ENCODE data around the gene RAET1E. TPM values are rescaled to one million over a fixed set of nuclear protein-coding genes. Genes with fewer than 3 reads are reported as not detected.
A peak's percentile ranks its signal among the peaks of the same experiment; 100 is the strongest.
"Not testable (repeated sequence)": the region's sequence is repeated elsewhere in the genome, so short reads cannot be mapped to it uniquely, and the experiment has no call there.

The RAET1E gene
- total RNA-seq, 1 donor from 2014 or later = 0.23 TPM

DNA sequence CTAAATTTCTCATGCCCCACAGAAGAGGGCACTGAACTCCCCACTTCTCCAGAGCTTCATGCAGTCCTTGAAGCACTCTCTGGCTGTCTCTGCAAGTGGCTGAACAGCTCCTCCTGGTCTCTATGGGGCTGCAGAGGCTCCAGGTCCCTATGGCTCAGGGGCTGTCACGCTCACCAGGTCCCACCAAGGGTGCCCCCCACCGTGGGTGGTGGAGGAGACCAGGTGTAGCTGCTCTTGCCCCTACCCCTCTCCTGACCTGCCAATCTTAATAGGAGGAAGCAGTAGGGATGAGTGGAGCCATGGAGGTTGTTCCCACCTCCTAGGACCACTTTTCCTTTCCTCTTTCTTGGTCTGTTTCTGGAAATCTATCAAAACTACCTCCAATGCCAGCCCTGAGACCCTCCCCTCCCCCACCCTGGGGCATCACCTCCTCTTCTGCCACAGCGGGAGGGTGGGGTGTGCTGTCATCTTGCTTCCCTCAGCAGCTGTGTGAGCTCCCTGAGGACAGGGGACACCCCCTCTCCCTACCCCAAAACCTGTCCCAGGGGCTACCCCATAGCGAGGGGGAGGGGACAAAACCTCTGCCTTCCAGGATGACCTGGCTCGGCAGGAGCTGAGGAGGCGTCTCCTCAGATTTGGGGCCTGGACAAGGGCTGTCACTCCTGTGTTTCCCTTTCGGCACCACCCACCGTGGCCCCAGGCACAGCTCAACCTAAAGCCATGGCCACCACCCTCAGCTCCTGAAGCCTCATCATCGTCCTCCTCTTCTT lies 12.0 kb upstream of the RAET1E start:
- DNase-seq (ENCODE audit: low spot score) = no peak

DNA sequence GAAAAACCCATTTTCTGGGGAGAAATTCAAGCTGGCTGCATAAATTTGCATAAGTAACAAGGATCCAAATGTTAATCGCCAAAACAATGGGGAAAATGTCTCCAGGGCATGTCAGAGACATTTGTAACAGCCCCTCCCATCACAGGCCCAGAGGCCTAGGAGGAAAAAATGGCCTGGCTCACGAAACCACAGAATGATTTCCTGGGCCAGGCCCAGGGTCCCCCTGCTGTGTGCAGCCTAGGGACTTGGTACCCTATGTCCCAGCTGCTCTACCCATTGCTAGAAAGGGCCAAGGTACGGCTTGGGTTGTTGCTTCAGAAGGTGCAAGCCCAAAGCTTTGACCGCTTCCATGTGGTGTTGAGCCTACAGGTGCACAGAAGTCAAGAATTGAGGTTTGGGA lies 10.6 kb upstream of the RAET1E start:
- not testable (repeated sequence) for DNase-seq (ENCODE audit: low spot score)

DNA sequence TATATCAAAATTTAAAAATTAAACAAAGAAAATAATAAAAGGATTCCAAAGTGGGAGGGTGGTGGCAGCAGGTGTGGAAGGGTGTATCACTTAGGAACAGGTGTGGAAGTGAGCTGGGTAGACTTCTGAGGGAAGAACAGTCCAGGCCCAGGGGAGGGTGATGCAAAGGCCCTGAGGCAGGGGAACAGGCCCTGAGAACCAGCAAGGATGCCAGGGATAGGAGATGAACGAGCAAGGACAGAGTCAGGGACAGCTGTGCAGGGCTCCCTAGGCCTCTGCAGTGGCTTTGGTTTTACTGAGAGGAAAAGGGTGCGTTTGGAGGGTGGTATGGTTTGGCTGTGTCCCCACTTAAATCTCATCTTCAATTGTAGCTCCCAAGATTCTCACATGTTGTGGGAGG lies 9.4 kb upstream of the RAET1E start:
- DNase-seq (ENCODE audit: low spot score) = no peak

DNA sequence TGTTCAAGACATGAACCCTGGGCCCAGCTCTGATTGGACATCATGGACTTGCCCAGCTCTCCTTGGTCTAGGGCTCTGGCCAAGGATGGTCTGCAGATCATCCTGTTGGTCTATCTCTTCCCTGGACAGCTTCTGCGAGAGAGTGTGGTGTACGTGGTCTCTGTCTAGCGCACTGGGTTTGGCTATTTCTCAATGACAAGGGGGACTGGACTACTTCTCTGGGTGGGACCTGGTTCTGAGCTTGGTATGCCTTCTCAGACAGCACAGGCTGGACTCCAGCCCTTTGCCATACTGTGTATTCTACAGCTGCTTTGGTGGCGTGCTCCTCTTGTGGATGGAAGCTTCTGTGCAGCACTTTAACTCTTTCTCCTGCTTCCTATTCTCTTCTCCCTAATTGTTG lies 8.5 kb upstream of the RAET1E start:
- no peak for DNase-seq (ENCODE audit: low spot score)

DNA sequence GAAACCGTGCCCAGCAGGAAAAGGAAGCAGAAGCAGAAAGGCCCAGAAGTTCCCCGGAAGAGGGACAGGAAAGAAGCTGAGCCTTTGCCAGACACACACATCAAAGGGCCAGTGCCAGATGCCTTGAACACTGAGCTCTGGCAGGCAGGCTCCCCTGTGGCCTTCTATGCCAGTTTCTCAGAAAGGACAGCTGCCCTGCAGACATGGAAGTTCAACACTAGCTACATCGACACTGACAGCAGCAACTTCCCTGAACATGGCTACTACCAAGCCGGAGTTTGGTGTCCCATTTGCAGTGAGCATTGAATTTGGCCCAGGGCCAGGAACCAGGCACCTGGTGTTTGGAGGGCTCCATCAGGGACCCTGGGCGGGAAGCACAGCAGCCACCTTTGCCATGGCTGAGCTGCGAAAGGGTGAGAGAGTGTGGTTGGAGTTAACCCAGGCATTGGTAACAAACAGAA lies 8.0 kb upstream of the RAET1E start:
- DNase-seq (ENCODE audit: low spot score) = no peak

DNA sequence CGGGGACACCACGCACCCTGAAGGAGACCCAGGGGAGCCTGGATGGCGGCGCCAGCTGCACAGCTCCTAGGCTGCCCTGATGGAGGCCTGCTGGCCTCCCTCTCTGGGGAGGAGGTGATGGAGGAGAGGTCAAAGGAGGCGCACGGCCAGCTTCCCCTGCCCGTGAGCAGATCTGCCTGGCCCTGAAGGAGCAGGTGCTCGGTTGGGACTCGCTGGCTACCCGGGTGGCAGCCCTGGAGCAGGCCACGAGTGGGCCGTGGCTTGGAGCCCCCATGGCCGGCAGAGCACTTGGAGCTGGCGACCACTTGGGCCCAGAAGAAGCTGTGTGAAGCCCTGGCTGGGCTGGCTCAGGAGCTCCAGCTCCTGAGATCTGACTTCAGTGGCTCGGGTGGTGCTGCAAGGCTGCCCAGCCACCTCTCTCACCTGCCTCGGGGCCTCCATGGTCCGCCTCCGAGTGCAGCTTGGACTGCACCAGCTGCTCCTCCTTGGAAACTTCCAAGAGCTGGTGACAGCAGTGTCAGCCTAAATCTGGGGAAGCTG lies 7.5 kb upstream of the RAET1E start:
- DNase-seq (ENCODE audit: low spot score) = no peak

DNA sequence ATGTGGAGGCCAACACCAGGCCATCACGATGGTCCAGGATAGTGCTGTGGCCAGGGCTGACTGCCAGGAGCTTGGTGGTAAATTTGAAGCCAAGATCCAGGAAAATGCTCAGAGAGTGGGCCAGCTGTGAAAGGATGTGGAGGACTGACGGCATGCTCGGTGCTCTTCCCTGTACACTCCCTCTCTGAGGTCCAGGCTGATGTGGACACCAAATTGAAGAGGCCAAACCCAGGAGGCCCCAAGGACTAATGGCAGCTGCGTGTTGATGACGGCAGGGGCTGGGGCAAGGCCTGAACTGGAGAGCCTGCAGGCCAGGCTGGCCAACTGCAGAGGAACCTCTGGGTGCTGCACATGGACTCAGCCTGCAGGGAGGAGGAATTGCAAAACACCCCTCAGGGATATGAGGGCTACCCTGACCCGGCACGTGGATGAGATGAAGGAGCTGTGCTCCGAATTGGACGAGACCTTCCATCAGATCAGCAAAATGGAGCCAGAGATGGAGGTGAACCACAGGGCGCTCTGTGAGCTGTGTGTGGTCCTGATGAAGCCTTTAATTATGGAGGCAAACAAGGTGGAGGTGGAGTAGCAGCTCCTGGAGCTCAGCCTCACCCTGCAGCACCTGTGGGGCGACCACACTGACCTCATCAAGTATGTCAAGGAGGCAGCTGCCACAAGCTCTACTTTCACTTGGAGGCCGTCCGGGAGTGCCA lies 6.9 kb upstream of the RAET1E start:
- no peak for DNase-seq (ENCODE audit: low spot score)

DNA sequence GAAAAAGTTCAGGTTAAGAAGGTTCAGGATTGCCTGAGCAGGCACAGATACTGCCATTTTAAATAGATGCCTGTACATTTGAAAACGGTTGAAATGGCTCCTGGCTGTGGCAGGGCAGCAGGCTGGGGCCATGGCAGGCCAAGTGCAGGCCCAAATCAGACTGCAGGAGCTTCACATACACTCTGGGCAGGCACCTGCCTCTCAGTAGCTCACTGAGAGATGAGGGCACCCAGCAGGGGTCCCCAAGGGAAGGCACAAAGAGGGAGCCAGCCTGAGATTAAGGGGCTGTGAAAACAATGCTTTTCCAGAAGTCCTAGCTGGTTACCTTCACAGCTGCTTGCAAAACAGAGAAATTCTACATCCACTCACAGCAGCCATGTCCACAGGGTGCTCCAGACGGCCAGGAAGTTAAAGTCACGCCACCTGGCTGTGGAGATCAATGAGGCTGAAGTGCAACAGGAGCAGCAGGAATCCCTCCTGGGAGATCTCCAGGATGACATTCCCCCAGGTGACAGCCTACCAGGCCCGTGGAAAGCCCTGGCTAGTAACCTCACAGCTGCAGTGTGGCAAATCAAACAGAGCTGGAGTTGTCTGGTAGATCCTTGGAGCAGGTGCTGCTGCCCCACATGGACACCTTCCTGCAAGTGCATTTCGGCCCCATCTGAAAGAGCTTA lies 6.2 kb upstream of the RAET1E start:
- no peak for DNase-seq (ENCODE audit: low spot score)

DNA sequence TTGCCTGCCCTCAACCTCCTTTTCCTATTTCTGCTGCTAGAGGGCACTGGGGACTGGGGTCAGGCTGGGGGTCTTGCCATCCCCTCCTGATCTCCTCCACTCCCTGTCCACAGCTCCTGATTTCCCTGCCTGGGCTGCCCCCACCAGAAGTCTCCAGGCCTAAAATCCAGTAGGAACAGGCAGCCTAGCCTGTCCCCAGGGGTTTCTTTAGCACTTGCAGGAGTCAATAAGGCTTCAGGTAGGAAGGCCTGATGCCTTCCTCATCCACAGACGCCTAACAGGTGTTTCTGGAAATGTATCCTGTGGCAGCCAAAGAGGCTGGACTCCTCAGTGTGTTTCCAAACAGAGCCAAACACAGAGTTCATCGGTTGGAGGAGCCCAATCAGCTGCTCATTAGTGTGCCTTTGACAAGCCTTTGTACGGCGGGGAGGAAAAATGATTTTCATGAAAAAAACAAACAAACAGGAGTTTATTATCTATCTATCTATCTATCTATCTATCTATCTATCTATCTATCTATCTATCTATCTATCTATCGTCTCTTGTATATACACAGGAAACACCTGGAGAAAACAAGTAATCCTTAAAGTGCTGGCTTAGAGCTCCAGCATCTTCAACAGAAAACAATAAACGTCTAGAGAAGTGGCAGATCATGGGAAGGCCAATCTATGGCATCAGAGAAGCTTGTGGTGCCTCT lies 3.7 kb upstream of the RAET1E start:
- no peak for DNase-seq (ENCODE audit: low spot score)

DNA sequence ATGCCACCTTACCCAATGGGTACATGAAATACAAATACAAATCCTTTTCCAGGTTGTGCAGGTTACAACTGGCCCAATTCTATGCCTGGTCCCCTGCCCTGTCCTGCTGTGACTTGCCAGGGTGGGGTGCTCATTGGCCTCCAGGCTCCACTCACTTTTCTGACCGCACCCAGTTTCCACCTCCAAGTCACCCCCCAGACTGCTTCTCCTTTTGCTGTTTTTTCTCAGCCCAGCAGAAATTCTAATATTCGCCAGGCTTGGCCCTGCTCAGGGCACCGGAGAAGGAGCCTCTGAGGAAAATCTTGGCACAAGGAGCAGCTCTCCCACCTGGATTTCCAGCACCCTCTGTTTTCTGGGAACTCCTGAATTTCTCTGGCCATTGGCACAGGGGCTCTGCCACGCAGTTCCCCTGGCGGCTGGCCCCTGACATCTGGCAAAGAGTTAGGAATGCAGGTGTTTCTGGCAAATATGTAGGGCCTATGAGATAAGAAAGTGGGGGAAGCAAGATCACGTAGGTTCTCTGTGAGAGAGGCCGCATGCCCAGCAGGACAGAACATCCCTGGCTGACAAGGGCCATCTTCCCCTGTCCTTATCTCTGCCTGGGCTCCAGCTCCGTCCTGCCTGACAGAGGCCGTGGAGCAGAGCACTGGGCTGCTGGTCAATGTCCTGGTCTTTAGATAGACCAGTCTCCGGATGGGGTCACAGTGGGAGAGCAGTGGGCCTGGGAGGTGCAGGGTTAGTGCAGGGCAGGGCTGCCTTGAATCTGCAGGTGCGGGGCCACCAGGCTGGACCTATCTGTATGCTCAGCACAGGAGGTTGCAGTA lies 2.9 kb upstream of the RAET1E start:
- no peak for DNase-seq (ENCODE audit: low spot score)

DNA sequence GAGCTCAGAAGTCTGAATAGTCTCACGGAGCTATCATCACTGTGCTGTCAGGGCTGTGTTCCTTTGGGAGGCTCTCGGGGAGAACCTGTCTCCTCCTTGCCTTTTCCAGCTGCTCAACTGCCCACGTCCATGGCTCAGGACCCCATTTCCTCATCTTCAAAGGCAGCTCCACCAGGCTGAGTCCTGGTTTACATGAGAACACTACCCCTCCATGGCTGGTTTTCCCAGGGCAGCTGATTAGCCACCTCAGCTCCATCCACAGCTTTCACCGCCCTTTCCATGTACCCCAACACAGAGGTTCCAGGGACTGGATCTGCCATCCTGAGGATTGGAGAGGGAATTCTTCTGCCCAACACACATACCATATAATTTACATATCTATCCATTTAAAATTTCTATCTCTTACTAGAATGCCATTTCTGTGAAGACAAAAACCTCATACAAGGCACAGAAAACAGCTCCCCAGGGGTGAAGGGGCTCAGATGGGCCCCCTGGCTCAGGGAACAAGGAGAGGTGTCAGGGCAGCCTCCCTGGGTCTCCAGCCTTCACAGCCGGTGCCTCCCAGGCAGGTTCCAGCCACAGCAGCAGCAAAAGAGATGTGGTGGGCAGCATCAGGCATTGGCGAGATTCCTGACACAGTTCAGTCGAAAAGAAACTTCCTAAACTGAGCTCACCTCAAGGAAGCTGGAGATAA lies 2.2 kb upstream of the RAET1E start:
- DNase-seq (ENCODE audit: low spot score) = no peak

DNA sequence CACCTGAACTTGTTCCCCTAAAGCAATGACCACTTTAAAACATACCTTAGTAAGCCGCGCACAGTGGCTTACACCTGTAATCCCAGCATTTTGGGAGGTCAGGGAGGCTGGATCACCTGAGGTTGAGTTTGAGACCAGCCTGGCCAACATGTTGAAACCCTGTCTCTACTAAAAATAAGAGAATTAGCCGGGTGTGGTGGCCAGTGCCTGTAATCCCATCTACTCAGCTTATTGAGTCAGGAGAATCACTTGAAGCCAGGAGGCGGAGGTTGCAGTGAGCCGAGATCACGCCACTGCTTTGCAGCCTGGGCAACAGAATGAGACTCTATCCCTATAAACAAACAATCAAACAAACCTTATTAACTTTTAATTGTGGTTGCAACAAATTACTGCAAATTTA lies 1.6 kb upstream of the RAET1E start:
- DNase-seq (ENCODE audit: low spot score) = no peak

DNA sequence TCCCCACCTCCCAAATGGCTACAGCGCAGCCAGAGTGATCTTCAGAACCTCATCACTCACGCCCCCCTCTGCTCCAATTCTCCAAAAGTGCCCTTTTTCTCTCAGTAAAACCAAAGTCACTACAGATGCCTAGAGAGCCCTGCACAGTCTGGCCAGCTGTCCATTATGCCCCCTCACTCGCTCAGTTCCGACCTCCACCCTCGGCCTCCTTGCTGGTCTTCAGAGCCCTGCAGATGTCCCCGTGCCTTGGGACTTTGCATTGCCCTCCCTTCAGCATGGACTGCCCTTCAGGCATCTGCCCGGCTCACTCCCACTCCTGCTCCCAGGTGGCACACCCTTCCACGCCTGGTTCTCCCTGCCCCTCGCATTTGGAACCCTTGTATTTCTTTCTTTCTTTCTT lies 1.1 kb upstream of the RAET1E start:
- DNase-seq (ENCODE audit: low spot score) = no peak

DNA sequence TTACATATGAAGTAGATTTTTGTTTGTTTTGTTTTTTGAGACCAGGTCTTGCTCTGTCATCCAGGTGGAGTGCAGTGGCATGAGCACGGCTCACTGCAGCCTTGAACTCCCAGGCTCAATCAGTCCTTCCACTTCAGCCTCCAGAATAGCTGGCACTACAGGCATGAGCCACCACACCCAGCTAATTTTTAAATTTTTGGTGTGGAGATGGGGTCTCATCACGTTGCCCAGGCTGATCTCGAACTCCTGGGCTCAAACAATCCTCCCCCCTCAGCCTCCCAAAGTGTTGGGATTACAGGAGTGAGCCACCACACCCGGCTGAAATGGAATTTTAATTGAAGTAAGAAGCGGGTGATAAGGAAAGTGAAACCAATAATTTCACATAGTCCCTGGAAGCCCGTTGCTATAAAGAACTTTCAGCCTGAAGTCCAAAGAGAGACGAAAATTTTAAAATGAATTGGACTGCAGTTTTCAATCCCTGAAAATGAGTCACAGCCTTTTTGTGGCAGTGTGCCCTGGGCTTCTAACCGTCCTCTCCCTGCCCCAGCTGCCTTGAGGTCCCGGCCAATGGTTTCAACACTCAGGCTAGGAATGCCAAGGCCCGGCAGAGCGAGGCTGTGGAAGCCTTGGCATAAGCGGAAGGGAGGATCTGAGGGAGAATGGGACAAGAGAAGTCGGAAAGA lies 757 bp downstream of the RAET1E start:
- DNase-seq (ENCODE audit: low spot score) = peak; percentile 78

DNA sequence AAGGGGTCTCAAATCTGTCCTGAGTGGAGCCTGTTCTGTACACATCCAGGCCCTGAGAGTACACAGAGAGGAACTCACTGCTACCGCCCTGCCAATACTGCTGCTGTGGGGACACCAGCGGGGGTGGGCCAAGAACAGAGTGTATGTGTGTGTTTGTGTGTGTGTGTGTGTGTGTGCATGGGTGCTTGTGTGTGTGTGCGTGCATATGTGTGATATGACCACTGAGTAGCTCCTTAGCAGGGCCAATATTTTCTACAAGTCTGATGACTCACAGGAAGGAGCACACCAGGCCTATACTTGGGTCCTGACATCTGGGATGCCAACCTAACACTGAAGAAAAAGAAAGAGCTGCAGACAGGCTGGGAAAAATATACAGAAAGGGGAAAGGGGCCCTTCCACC lies 1.4 kb downstream of the RAET1E start:
- no peak for DNase-seq (ENCODE audit: low spot score)

DNA sequence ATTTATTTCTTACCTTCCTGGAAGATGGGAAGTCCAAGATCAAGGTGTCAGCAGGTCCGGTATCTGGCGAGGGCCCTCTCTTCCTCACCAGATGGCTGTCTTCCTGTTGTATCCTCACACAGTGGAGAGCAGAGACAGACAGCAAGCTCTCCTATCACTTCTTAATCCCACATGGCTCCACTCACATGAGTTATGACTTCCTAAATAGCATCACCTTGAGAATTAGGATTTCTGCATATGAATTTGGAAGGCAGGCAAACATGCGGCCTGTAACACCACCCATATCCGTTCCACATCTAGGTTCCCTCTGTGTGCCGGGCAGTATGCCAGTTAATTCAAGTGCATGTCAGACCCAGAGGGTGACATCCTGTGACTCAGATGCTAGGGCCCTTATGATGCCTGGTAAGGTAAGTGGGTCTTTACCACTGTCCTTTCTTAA lies 2.1 kb downstream of the RAET1E start:
- peak; percentile 38 for DNase-seq (ENCODE audit: low spot score)

DNA sequence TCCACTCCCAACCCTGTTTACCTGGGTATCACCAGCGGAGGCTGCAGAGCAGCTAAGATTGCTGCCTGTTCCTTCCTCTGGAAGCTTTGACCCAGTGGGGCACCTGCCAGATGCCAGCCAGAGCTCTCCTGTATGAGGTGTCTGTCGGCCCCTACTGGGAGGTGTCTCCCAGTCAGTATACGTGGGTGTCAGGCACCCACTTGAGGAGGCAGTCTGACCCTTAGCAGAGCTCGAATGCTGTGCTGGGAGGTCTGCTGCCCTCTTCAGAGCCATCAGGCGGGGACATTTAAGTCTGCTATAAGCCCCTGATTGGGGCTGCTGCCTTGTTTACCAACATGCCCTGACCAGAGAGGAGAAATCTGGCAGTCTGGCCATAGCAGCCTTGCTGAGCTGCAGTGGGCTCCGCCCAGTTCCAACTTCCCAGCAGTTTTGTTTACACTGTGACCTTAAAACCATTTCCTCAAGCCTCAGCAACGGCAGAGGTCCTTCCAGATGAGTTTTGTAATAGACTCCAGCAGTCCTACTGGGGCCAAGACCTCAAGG lies 2.8 kb downstream of the RAET1E start:
- peak; percentile 73 for DNase-seq (ENCODE audit: low spot score)

DNA sequence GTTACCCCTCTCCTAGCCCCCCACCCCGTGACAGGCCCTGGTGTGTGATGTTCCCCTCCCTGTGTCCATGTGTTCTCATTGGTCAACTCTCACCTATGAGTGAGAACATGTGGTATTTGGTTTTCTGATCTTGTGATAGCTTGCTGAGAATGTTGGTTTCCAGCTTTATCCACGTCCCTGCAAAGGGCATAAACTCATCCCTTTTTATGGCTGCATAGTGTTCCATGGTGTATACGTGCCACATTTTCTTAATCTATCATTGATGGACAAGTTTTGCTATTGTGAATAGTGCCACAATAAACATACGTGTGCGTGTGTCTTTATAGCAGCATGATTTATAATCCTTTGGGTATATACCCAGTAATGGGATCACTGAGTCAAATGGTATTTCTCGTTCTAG lies 6.0 kb downstream of the RAET1E start:
- DNase-seq (ENCODE audit: low spot score) = not testable (repeated sequence)

DNA sequence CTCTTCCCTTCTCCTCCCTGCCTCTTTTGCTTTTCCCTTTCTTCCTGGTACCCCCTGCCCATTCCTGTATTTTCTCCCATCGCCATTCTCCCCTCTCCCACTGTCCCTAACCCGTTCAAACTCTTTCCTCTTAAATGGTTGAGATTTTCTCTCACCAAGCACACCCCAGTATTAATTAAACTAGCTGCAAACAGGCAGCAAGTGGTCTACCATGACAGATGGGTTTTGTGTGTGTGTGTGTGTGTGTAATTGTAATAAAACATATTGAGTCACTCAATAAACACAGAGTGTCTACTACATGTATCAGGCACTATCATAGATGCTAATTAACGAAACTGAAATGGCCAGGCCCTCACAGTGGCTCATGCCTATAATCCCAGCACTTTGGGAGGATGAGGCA lies 6.7 kb downstream of the RAET1E start:
- DNase-seq (ENCODE audit: low spot score) = no peak

Data from mucosa of gallbladder (tissue), 1 donor.